ELR (cell line): ENCODE data around the gene SRD5A3.
A peak's percentile ranks its signal among the peaks of the same experiment; 100 is the strongest.

Experiments
- DNase-seq: peaks from one replicate; pipeline ENCODE4 v3.0.0-alpha.2; 2015; ENCODE audit warnings: low read depth

Gene SRD5A3

GRCh38 chr4:55378617-55379467 lies 32.8 kb downstream of the SRD5A3 start:
- peak; percentile 87 for DNase-seq

GRCh38 chr4:55380576-55380975 lies 34.5 kb downstream of the SRD5A3 start:
- DNase-seq: no peak

DNA sequence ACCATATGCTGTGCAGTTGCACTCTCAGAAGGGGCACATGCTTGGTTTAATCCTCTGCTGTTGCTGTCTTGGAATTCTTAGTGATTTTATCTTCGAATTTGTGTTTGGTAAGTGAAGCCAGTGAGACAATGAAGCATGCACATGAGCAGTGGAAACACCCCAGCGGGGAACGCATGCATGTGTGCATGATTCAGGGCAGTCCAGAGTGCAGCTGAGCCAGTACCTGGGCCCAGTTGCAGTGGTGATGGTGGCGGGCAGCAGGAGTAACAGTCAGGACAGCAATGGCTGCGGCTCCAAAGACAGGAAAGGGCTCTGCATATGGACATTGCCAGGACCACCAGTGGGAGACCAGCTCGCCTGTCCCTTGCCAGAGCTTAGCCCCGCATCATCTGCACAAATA lies 35.5 kb downstream of the SRD5A3 start:
- DNase-seq: no peak

GRCh38 chr4:55382488-55383003 lies 36.5 kb downstream of the SRD5A3 start:
- DNase-seq: no peak

GRCh38 chr4:55385201-55385649 lies 39.2 kb downstream of the SRD5A3 start:
- no peak for DNase-seq

DNA sequence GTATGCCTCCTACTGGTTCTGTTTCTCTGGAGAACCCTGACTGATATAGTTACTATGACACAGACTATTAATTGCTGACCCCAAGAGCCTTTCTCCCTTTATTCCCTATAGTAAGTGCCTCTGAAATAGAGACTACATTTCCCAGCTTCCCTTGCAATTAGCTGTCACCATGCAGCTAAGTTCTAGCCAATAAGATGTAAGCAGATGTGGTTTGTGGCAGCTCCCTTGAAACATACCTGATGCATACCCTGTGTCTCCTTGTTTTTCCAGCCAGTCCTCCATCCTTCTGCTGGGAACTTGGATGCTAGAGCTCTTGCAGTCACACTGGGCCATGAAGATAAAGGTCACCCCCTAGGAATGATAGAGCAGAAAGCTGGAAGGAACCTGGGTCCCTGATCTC lies 40.0 kb downstream of the SRD5A3 start:
- DNase-seq: peak; percentile 54

- DNase-seq: no peak
Observed at GRCh38 chr4:55386840-55387239, 40.8 kb downstream of the SRD5A3 start.

DNA sequence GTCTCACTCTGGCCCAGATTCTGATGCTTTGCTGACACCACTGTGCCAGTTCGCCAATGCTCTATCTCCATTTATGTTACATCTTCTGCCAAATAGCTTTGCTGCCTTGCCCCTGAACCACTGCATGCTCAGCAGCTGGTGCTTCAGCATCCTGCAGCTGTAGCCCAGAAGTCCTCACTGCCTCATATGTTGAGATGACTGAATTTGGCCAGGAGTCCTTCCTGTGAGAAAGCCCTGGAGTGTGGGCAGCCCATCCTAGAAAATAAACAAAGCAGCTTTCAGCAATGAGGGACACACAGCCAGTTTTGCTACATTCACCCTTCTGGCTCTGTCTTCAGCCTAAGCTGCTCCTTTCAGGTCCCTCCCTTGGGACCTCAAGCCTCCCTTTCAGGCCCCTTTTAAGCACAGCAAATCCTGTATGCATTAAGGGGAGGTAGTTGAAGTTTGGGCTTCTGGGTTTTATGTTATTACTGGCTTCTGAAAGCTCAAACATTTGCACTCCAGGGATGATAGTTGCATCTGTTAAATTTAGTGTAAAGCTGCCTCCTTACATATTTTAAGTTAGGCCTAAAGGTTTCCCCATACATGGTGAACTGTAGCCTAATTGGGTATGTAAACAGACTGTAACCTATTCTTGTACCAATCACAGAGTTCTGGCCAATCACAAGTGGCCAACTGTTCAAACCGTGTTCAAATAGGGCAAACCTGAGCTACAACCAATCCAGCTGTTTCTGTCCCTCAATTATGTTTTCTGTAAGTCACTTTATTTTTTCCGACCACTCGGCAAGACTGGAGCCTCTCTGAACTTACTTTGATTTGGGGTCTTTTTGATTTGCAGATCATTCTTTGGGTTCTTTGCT lies 47.6 kb downstream of the SRD5A3 start:
- no peak for DNase-seq

DNA sequence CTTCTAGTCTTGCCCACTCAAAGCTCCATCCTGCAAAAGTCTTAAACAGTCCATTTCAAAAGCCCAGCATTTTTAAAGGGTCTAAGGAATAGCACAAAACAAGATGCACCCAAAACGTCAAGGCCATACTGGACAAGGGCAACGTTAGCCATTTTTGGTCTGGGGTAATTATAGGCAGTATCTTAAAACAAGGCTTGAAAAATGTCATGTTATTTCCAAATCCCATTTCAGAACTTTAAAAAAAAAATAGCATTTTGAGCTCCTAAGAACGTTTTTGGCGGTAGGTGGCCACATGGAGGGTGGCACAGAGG lies 49.1 kb downstream of the SRD5A3 start:
- DNase-seq: no peak

- peak; percentile 87 for DNase-seq
Observed at GRCh38 chr4:55395529-55396307, 49.7 kb downstream of the SRD5A3 start, which contains the start of gene TMEM165. TSS of gene TMEM165 (plus strand) at chr4:55395957. CDS start at chr4:55396190, 233 bp downstream.

DNA sequence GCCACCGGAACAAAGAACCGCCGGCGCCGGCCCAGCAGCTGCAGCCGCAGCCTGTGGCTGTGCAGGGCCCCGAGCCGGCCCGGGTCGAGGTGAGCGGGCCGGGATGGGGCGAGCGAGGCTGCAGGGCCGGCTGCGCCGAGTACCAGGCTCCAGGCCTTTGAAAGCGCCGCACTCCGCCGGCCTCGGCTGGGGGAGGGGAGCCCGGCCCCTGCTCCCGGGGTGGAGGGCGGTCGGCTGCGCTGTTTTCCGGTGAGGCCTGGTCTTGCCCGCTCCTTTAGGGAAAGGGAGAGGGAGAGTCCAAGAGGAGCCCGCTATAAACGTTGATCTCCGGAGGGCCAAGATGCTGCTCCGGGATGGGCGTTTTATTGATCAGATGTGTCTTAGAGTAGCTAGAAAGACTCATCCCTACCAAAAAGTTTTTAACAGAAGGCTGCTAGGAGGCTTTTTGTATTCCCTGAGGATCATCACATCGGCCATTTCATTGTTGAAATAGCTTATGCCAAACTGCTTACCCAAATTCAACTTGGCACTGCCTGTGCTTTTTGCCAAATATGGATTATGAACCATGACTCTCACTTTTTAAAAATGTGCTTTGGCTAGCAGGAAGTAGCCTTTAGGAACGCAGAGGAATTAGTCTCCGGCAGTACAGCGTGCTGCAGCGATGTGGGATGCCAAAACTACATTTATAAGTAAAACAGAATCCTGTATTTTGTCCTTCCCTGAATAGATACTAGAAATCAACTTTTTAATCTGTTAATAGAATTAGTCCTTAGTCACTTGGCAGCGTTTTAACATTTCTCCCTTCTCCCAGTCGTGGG lies 50.5 kb downstream of the SRD5A3 start:
- peak; percentile 53 for DNase-seq

GRCh38 chr4:55397126-55397436 lies 51.0 kb downstream of the SRD5A3 start:
- peak; percentile 34 for DNase-seq

DNA sequence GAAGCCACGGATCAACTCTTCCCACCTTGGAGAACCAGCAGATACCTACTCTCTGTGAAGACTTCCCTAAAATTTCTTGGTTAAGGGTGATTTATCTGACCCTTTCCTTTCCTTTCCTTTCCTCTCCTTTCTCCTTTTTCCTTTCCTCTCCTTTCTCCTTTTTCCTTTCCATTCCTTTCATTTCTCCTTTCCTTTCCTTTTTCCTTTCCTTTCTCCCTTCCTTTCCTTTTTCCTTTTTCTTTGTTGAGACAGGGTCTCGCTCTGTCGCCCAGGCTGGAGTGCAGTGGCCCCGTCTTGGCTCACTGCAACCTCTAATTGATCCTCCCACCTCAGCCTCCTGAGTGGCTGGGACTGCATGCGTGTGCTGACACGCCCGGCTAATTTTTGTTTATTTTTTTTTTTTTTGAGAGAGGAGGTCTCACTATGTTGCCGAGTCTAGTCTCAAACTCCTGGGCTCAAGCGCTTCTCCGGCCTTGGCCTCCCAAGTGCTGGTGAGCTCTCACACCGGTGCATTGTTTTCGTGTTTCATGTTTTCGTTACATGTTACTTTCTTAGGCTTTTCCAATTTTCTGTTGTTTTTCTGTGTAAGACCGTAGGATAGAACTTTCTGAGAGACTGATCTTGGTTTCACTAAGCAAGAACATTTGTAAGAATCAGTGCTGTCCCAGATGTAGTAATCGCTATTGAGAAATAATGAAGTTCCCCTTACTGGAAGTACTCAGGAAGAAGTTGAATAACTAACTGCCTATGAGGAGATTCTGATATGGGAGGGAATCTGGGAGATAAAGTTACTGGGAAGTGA lies 51.7 kb downstream of the SRD5A3 start:
- DNase-seq: peak; percentile 68

DNA sequence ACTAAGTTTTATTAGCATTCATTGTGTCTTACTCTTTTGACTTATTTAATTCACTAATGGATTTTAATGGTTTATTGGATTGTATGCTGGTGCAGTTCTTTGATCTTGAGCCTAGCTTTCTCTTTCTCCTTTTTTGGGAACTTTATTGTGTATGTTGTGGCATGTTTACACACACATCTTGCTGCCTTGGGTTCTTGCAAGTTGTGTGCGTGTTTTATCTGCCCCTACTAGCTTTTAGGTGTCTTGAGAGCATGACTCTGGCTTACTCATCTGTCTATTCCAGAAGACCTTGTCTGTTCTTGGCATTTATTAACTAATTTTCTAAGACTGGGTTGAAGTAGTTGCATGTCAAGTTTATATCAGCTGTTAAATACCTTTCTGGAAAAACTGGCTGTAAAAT lies 52.4 kb downstream of the SRD5A3 start:
- DNase-seq: peak; percentile 67

DNA sequence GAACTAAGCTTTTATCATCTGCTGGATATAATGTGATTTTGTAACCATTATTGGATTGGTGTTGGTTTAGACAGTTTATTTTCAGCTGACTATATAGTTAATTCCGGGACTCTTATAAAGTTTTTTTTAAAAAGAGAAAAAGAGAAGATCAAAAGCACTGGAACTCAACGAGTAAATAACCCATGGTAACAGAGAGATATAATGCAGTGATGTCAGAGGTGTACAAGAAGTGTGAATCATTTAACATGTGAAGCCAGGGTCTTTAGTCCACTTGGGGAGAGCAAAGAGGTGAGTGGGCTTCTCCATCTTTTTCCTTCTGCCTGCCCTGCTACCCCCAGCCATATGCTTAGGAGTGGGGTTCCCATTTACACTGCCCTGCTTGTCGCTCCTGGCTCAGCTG lies 52.9 kb downstream of the SRD5A3 start:
- DNase-seq: peak; percentile 31

DNA sequence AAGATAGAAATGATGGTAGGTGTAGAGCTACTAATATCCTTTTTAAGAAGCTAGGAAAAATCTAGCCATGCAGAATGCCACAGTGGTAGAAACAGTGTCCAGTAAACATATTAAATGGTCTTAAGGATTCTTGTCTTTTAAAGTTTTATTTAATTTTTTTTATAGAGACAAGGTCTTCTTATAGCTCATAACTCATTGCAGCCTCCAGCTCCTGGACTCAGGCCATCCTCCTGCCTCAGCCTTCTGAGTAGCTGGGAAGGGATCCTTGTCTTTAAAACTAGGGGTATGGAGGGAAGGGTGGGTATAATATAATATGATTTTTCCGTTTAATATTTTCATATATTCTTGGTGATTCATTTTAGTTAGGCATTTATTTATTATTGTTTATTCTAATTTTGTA lies 53.5 kb downstream of the SRD5A3 start:
- no peak for DNase-seq

DNA sequence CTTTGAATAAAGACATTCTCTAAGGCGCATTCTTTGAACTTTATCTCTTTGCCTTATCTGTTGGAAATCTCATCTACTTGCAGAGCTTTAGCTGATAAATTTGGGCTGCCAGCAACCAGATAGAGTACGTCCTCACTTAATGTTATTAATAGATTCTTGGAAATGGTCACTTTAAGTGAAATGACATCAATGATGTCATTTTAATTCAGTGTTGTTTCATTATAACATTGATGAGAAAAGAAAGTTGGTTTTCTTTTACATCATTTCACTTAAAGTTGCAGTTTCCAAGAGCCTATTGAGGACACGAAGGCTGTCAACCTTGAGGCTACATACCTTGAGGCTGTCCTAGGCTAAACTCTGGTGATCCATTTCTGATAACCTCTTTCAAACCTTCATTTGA lies 59.0 kb downstream of the SRD5A3 start:
- DNase-seq: no peak

- DNase-seq: no peak
Observed at GRCh38 chr4:55406545-55406944, 60.5 kb downstream of the SRD5A3 start.

DNA sequence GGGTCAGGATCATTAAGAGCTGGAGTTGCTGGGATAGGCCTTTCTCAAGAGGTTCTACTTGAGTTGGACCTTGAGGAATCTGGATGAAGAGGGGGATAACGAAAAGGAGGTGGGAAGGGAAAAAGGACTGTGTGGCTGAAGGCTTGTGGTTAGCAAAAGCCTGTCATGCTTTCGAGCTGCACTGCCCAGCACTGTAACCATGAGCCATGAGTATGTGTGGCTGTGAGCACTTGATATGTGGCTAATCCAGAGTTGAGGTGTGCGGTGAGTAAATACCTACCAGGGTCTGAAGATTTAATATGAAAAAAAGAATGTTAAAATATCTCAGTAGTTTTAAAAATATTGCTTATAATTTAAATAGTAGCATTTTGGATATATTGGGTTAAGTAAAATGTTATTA lies 61.1 kb downstream of the SRD5A3 start:
- DNase-seq: no peak

DNA sequence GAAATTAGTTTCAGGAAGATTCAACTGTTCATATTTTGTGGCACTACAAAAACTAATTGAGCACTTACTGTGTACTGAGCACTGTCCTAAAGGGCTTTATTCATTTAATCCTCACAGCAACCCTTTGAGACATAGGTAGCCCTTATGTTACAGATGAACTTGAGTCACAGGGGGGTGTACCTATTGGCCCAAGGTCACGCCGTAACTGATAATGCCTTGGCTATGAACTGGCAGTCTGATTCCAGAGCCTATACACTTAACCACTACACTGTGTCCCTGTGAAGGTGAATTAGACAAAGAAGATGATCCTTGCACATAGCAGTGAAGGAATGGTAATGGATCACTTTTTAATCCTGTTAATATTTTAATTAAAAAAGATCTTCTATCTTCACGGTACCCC lies 61.7 kb downstream of the SRD5A3 start:
- DNase-seq: no peak
